Panc1 (cell line): ENCODE measurements around the gene INPP4A. TPM values are rescaled to one million over a fixed set of nuclear protein-coding genes. Genes with fewer than 3 reads are reported as not detected.

Experiments
- ATAC-seq: fragments of 200-7000 bp; cut with Tn5 transposase; 2 replicates; pipeline ENCODE4 v1.9.1; 2020; ENCODE audit warnings: mild to moderate bottlenecking, moderate library complexity
- BruUV-seq: library from RNA; stranded (reverse); fragments of 400-500 nt; replicated peaks from 2 replicates; lab custom pipeline; 2021; lab: Mats Ljungman, UMichigan
- CTCF ChIA-PET: fragments of 300-600 bp; sonication (Branson Sonifier 250); formaldehyde crosslinking; loops from one replicate; lab custom pipeline; 2022; ENCODE audit warnings: antibody characterized with exemption; lab: Charles Lee
- POLR2A ChIA-PET: fragments of 300-600 bp; sonication (Branson Sonifier 250); formaldehyde crosslinking; loops from one replicate; lab custom pipeline; 2022; ENCODE audit warnings: antibody characterized with exemption; lab: Charles Lee
- DNase-seq: peaks from one replicate; pipeline ENCODE4 v3.0.0-alpha.2; 2010; ENCODE audit warnings: low read depth, low spot score
- H3K27ac ChIP-seq: 2 replicates; pipeline ENCODE4 v1.5.1; 2011; ENCODE audit warnings: mild to moderate bottlenecking, low read length, inconsistent platforms
- H3K27me3 ChIP-seq: fragments of 200-500 bp; sonication (Bioruptor generic); 2 replicates; pipeline ENCODE4 v1.6.0; 2014; ENCODE audit warnings: low read length, inconsistent platforms; ENCODE audit not compliant: control insufficient read depth, insufficient read depth
- H3K36me3 ChIP-seq: fragments of 200-500 bp; sonication (Bioruptor generic); 2 replicates; pipeline ENCODE4 v1.5.1; 2014; ENCODE audit warnings: inconsistent platforms, mild to moderate bottlenecking, low read length, moderate library complexity; ENCODE audit not compliant: control insufficient read depth, insufficient read depth
- H3K4me1 ChIP-seq: 2 replicates; pipeline ENCODE4 v1.5.1; 2011; ENCODE audit warnings: inconsistent platforms, mild to moderate bottlenecking, low read length, moderate library complexity; ENCODE audit not compliant: control insufficient read depth, insufficient read depth
- H3K4me3 ChIP-seq, 2 experiments: 2 replicates each; pipeline ENCODE4 v1.5.1; 2011 to 2012; ENCODE audit warnings: low read depth in 2 of 2, low read length in 2 of 2, mild to moderate bottlenecking in 2 of 2, inconsistent platforms in 1 of 2, moderate library complexity in 1 of 2
- H3K9me3 ChIP-seq: fragments of 200-500 bp; sonication (Bioruptor generic); 2 replicates; pipeline ENCODE4 v1.5.1; 2014; ENCODE audit warnings: low read depth, mild to moderate bottlenecking, inconsistent platforms, low read length, moderate library complexity; ENCODE audit not compliant: control insufficient read depth, insufficient read depth
- POLR2AphosphoS5 ChIP-seq: IDR thresholded peaks from 2 replicates; pipeline ENCODE4 v1.6.1; 2012; ENCODE audit warnings: mild to moderate bottlenecking, low read depth, low read length, moderate library complexity
- REST ChIP-seq, 2 experiments: IDR thresholded peaks; 2 replicates each; pipeline ENCODE4 v1.6.1; 2011 to 2012; ENCODE audit warnings: low read depth in 2 of 2, control low read depth in 1 of 2, low read length in 1 of 2, mild to moderate bottlenecking in 1 of 2, moderate library complexity in 1 of 2; ENCODE audit not compliant: insufficient read depth in 1 of 2
- SIN3A ChIP-seq: IDR thresholded peaks from 2 replicates; pipeline ENCODE4 v1.6.1; 2012; ENCODE audit warnings: low read depth, mild to moderate bottlenecking, low read length, moderate library complexity, borderline replicate concordance; ENCODE audit not compliant: insufficient read depth
- TCF7L2 ChIP-seq: IDR thresholded peaks from 2 replicates; pipeline ENCODE4 v1.6.1; 2011; ENCODE audit warnings: mild to moderate bottlenecking, low read depth, low read length, inconsistent platforms
- in situ Hi-C: cut with HindIII; loops from 2 replicates; pipeline ENCODE4 v1.10.0; 2016; ENCODE audit warnings: low sequenced_read_pairs, low pct_unique_long_range_greater_than_20kb
- intact Hi-C: fragments of 100-400 bp; cut with micrococcal nuclease; formaldehyde crosslinking; loops from one replicate; pipeline ENCODE4 v1.10.0; 2022; ENCODE audit not compliant: unreplicated experiment
- total RNA-seq: library from RNA; stranded (reverse); gene quantifications from one replicate; pipeline ENCODE4 v1.2.1, GENCODE V29; 2021; ENCODE audit not compliant: unreplicated experiment
- TF ChIP-seq, protein P1 (sequence below): fragments of 450-650 bp; IDR thresholded peaks from 2 replicates; pipeline ENCODE4 v1.5.1; 2017; ENCODE audit warnings: mild to moderate bottlenecking

The INPP4A gene
- total RNA-seq, 1 experiment from 2014 or later: 22.9 TPM

DNA sequence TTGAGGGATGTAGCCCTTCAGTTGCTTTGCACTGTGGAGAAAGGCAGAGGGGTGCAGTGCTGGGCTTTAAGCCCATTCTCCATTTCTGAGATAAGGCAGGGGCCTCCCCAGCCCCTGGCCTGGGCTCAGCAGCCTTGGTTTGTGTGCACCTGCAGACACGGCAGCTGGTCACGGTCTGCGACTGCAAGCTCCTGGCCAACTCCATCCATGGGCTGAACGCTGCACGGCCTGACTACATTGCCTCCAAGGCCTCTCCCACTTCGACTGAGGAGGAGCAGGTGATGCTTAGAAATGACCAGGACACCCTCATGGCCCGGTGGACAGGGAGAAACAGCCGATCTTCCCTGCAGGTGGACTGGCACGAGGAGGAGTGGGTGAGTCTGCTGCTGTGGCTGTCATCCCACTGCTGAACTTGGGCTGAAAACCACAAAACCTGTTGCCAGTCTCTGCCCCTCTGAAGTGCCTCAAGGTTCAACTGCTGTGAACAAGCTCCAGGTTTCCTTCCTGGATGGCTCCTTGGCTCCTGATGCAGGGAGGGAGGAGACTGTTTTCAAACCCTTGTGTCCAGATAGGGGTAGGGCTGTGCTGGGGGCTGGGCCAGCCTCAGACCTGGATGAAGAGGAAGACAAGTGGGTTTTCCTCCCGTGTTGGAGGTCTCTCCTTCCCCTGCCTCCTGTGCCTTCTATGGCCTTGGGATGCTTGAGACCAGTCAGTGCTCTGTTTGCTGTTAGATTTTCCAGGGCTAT, 109.6 kb downstream of the INPP4A start:
- ChIA-PET POLR2A (no interaction called here), CTCF (no interaction called here)
- Histone ChIP-seq H3K4me3 (no peak overlapping the region), H3K36me3 (no peaks in the 10 kb centered on the region), H3K27me3 (no peaks in the 10 kb centered on the region), H3K9me3 (no peaks in the 10 kb centered on the region), H3K4me1 (no peaks in the 10 kb centered on the region), H3K27ac (no peak overlapping the region)
- no peak for TF ChIP-seq REST (IDR thresholded peaks at IDR 0.05; ENCODE audit: insufficient read depth in 1 of 2, low read depth in 2 of 2, low read length in 1 of 2)
- ATAC-seq (no peak), DNase-seq (no peak)
- intact Hi-C loops (no loop called here), in situ Hi-C loops (no loop called here)
- no TSS peak for BruUV-seq

GRCh38 chr2:98555696-98556095, 111.0 kb downstream of the INPP4A start:
- no peaks in the 10 kb centered on the region for H3K27me3 ChIP-seq
- H3K4me1 ChIP-seq: no peaks in the 10 kb centered on the region
- intact Hi-C loops: no loop called here
- DNase-seq: no peak
- in situ Hi-C loops: no loop called here
- no TSS peak for BruUV-seq
- no peak overlapping the region for H3K4me3 ChIP-seq
- no peak for TF ChIP-seq POLR2AphosphoS5
- TF ChIP-seq, protein P1, sequence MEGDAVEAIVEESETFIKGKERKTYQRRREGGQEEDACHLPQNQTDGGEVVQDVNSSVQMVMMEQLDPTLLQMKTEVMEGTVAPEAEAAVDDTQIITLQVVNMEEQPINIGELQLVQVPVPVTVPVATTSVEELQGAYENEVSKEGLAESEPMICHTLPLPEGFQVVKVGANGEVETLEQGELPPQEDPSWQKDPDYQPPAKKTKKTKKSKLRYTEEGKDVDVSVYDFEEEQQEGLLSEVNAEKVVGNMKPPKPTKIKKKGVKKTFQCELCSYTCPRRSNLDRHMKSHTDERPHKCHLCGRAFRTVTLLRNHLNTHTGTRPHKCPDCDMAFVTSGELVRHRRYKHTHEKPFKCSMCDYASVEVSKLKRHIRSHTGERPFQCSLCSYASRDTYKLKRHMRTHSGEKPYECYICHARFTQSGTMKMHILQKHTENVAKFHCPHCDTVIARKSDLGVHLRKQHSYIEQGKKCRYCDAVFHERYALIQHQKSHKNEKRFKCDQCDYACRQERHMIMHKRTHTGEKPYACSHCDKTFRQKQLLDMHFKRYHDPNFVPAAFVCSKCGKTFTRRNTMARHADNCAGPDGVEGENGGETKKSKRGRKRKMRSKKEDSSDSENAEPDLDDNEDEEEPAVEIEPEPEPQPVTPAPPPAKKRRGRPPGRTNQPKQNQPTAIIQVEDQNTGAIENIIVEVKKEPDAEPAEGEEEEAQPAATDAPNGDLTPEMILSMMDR: no peak
- ATAC-seq: no peak
- H3K36me3 ChIP-seq: no peaks in the 10 kb centered on the region
- ChIA-PET POLR2A (no interaction called here), CTCF (no interaction called here)
- no peak overlapping the region for H3K27ac ChIP-seq
- no peaks in the 10 kb centered on the region for H3K9me3 ChIP-seq

DNA sequence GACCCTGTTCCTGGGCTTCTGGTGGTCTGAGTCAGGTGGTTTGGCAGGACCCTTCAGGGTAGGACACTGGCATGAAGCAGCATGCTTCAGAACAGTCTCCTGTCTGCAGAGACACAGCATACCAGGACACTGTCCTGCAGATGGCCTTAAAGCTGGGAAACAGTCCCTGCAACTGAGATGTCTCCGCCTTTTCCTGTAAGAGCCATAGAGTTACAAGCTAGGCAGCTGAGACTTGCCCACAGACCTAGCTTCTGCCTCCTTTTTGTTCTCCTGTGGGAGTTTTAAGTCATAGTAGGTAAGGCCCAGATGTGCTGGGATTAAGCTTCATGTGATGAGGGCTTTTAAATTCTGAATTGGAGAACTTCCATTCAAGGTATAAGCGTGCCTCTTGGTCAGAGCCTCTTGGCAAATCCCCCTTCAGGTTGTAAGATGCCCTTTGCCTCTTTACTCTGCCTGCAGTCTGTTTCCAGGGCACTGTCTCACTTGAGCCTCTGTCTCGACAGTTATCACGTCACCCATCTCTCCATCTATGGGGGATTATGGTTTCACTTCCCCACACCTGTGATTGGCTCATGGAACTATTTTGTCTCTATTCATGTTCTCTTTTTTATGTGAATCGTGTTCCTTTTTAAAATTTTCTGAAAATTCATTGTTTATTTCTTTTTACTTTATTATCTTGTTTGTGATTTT, 111.8 kb downstream of the INPP4A start:
- intact Hi-C loops: no loop called here

More for the DNA sequence above, 111.8 kb downstream of the INPP4A start:
- in situ Hi-C loops: no loop called here
- no peak for DNase-seq
- H3K27me3 ChIP-seq: no peaks in the 10 kb centered on the region
- ChIA-PET CTCF (no interaction called here), POLR2A (no interaction called here)
- H3K9me3 ChIP-seq: no peaks in the 10 kb centered on the region
- BruUV-seq: no TSS peak
- H3K4me3 ChIP-seq: no peak overlapping the region
- no peaks in the 10 kb centered on the region for H3K4me1 ChIP-seq
- no peak for TF ChIP-seq POLR2AphosphoS5
- TF ChIP-seq SIN3A: no peak
- TF ChIP-seq TCF7L2: no peak
- no peak for TF ChIP-seq REST (IDR thresholded peaks at IDR 0.05; ENCODE audit: insufficient read depth in 1 of 2, low read depth in 2 of 2, low read length in 1 of 2)
- TF ChIP-seq, protein P1: no peak
- no peaks in the 10 kb centered on the region for H3K36me3 ChIP-seq
- no peak overlapping the region for H3K27ac ChIP-seq
- no peak for ATAC-seq
